ENCODE data around the gene HAGH.

- TF ChIP-seq CTCF (IDR thresholded peaks at IDR 0.05; ENCODE audit: poor library complexity, severe bottlenecking) (no peak), EZH2 (IDR thresholded peaks at IDR 0.05; ENCODE audit: borderline replicate concordance, insufficient read depth, low read length, poor library complexity, severe bottlenecking) (no peak), POLR2AphosphoS5 (IDR thresholded peaks at IDR 0.05) (no peak), SMC3 (conservative IDR thresholded peaks at IDR 0.05; ENCODE audit: poor library complexity) (no peak), EP300 (conservative IDR thresholded peaks at IDR 0.05; ENCODE audit: poor library complexity, severe bottlenecking) (no peak), MXI1 (conservative IDR thresholded peaks at IDR 0.05; ENCODE audit: poor library complexity, severe bottlenecking) (no peak)
Observed at GRCh38 chr16:1821861-1822611, 4.6 kb downstream of the HAGH start.

Data from neural cell (in vitro differentiated cells).